GM08714 (cell line): ENCODE results near the gene TBC1D17.

Experiments
- H3K4me3 ChIP-seq: fragments of 200-500 bp; sonication (Bioruptor generic); 2 replicates; pipeline ENCODE4 v1.5.1; 2014; ENCODE audit warnings: mild to moderate bottlenecking, low read length, inconsistent platforms
- ZNF274 ChIP-seq: IDR thresholded peaks from 2 replicates; pipeline ENCODE4 v1.6.1; 2012; ENCODE audit warnings: mild to moderate bottlenecking, low read depth, low read length

Gene TBC1D17

DNA sequence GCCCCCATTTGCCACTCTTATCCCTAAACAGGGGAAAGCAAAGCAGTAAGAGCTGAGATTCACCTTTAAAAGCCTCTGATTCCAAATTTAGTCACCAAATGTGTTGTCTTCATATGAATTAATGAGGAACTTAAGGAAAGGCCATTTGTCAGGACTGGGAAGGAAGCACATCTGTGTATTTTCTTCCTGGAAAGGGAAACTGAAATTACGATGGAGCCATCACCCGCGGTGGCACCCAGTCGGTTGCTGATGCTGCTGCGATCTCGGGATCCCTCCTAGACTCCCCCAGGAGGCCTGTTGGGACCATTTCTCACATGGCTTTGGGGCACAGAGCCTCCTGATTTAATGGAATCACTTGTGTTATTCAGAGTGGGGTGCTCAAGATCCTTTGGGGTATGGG lies 26.6 kb downstream of the TBC1D17 start:
- no peak for TF ChIP-seq ZNF274
- H3K4me3 ChIP-seq: no peak overlapping the region

DNA sequence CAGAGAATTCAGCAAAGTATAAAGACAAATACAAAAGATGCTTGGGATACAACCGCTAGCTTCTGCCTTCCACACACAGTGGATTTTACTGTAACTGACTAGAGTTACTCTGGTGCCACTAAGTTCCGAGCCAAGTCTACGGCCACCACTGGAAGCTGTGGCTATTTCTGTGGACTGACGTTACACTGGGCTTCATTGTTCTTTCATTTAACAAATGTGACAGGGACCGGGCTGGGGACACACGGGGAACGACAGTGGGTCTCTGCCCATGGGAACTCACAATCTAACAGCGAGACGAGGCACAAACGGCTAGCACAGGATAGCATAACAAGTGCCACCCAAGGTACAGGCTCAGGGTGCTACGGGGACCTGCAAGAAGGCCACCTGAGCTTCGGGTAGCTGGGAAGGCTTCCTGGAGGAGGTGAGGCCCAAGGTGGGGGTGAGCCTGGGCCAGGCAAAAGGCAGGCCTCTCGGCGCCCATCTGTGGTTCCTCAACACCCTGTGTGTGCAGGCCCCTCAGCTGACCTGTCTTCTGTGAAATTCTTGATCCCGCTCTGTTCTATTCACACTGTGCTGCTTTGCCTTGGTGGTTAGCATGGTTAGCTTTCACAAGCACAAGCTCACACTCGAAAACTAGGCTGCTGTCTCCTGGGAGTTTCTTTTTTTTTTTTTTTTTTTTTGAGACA lies 29.5 kb downstream of the TBC1D17 start:
- TF ChIP-seq ZNF274: no peak
- no peak overlapping the region for H3K4me3 ChIP-seq

DNA sequence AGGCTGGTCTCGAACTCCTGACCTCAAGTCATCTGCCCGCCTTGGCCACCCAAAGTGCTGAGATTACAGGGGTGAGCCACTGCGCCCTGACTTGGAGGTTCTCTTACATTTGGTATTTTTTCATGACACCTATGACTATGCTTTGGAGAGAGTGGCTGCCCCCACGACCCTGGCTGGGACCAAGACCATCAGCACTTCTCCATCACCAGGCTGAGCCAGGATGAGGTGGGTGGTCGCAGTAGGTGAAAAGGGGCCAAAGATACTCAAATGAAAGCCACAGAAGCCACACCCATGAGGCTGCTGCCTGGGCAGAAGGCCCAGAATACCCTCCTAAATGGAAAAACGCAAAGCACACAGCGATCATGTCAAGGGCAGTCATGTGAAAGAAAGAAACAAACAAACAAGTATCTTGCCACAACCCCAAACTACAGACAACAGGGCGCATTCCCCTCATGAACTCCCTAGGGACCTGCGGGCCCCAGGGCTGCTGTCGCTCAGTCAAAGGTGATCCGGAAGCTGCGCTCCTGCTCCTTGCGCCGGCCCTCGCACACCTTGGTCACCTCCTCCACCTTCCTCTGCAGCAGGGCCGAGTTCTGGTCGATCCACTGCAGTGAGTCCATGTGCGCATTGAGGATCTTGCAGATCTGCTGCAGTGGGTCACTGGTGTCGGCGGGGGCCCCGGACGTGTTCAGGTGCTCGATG lies 30.4 kb downstream of the TBC1D17 start:
- TF ChIP-seq ZNF274: no peak
- no peak overlapping the region for H3K4me3 ChIP-seq

DNA sequence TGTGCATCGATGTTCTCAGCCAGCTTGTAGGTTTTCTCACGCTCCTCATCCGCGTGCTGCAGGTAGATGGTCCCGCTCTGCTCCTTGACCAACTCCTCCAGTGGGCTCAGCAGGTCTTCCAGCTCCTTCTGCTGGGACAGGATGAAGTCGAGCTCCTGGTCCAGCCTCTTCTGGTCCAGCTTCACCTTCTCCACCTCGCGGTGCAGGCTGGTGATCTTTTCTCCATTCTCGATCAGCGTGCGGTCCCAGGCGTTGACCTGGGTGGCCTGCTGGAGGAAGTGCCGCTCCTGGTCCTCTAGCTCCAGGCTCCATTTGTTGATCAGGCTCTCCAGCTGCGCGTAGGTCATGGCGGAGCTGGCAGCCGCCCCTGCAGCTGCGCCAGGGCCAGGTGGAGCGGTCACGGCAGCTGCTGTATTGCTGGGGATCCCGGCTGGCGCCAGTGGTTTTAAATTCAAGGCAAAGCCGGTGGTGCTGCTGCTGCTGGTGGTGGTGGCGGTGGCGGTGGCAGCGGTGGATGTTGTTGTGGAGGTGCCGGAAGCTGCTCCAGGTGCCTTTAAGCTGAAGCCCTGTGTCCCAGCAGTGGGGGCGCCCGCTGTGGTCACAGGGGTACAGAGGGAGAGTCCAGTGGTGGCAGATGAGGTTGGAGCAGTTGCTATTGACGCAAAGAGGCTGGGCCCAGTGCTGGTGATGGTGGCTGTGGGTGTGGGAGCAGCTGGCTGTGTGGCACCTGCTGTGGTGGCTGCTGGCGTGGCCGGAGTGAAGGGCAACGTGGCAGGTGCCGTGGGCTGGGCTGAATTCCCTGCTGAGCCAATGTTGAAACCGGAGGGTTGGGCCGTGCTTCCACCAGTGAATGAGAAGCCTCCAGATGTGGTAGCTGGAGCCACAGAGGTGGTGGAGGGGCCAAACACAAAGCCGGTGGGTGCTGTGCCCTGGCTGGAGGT lies 31.2 kb downstream of the TBC1D17 start:
- no peak for TF ChIP-seq ZNF274
- H3K4me3 ChIP-seq: no peak overlapping the region

DNA sequence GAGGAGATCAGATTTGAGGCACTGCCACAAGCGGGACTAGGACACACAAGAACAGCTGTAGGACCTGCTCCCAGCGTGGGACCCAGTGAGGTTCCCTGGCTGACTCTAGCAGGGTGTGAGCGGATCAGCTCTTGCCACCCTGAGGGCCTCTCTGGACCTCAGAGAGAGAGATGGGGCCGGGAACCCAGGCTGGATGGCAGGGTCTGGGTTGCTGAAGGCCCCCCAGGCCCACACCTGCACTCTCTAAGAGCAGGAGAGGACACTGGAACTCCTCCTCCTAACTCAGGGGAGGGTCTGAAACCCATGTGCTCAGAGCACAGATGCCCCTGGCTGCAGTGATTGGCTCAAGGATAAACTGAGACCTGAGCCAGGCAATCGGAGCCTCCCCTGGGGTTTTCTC lies 32.7 kb downstream of the TBC1D17 start:
- H3K4me3 ChIP-seq: no peak overlapping the region
- no peak for TF ChIP-seq ZNF274

DNA sequence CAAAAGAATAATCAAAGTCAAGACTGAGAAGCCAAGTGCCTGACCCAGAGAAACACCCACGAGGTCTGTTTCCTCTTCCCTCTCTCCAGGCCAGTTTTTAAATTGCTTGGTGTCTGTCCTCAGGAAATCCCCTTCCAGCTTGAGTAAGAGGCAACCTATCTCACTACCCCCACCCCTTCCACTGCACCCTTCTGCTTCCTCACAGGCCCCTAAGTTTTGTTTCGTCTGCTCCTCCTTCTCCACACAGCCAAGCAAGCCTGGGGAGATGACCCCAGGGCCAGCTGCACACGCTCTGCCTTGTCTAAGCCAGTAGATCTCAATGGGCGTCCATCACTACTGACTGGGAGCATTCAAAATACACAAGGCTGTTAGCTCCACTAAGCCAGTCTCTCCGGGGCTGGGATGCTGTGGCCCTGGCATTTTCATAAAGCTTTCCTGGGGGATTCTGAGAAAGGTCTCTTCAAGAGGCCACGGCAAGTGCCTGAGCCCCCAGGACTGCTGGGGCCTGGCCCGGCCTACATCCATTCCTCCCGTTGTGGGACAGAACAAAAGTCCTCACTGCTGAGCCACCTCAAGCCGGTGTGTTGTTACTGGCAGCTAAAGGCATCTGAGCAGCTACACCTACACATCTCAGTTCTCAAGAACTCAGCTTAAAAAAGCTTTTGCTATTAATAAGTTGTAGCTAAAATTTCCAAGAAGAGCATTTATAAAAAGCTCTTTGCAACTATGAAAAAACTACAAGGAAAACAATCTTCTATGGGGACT lies 34.1 kb downstream of the TBC1D17 start:
- TF ChIP-seq ZNF274: no peak
- H3K4me3 ChIP-seq: no peak overlapping the region; the same call in 1 of the 2 replicates

DNA sequence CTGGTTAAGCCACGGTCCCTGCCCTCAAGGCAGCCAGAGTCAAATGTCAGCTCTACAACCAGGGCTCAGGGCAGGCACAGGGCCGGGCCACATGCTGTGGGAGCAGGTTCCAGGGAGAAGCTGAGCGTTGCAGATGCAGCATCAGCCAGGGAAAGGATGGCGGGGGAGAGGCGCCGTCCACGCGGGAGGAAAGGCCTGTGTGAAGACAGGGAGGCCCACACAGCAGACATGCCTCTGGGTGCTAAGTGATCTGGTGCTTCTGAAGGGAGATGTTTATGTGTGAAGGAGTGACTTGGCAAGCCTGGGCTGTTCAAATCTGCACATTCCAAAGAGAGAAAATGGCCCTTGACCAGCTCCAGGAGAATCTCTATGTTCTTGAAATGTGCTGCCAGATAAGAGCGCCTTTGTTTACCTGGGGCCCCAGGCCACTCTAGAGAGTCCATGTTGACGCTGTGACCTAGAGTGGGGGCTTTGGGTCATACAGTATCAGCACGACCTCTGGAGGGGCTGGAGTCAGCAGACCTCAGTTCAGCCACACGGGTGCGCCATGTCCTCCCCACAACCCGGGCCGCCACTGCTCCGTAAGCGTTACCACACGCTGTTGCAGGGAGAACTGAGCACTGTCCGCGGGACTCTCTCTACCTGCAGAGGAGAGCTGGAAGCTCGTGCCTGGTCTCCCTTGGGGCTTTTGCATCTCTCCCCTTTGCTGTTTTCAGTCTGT lies 35.6 kb downstream of the TBC1D17 start:
- no peak overlapping the region for H3K4me3 ChIP-seq
- TF ChIP-seq ZNF274: no peak

DNA sequence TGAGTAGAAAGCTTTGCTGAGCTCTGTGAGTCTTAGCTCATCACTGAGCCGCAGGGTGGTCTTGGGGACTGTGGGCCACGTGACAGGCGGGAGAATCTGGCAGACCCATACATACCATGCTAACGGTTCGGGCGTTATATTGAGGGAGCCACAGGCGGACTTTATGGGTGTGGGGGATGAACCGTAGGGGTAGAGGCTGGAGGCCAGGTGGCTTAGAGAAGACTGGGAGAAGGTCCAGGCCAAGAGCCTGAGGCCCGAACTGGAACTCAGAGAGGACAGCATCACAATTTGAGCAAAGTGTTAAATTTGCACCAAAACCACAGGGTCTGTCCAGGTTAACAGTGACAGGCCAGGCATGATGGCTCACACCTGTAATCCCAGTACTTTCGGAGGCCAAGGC lies 36.2 kb downstream of the TBC1D17 start:
- H3K4me3 ChIP-seq: no peak overlapping the region
- no peak for TF ChIP-seq ZNF274

DNA sequence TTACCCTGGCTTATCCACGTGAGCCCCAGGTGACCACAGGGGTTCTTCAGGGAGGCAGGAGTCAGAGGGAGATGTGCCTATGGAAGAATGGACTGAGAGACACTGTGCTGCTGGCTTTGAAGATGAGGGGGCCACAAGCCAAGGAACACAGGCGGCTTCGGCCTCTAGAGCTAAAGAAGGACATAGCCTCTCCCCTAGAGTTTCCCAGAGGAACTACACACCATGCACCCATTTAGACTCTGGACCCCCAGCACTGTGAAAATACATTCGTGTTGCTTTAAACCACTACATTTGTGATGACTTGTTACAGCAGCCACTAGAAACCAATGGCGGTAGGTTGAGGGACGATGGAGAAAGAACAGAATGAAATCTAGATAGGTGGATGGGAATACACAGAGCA lies 37.8 kb downstream of the TBC1D17 start:
- H3K4me3 ChIP-seq: no peak overlapping the region
- TF ChIP-seq ZNF274: no peak

DNA sequence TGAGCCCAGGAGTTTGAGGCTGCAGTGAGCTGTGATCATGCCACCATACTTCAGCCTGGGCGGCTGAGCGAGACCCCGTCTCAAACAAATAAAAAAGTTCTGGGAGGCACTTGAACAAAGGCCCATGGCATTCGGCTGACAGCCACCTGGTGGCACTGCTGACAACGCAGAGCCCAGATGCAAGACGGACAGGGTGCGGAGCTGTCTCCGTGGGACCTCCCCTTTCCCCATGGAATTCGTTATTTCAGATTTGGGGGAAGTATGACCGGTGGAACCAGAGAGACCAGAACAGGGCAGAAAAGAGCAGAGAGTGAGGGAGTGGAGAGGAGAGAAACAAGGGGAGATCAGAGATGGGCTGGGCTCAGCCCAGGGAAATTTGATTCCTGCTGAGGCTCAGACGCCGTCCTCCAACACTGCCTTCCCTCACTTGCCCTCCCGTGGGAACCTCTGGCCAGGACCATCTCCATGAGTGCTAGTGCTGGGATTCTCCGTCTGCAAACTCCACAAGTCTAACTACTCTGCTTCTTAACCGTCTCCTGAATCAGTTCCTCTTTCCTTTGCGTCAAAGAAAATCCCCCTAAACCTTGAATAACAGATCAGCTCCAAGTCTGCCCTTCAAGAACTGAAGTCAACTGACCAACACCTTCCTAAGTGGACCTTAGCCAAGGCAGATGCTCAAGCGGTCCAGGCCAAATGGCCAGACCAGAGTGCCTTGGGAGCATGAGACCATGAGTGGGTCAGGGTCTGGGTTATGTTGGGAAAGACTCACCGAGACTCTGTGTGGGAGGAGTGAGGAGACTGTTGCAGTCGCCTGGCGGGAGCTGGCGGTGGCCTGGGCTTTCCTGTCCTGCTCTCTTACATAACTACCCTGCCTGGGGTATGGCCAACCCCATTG lies 39.6 kb downstream of the TBC1D17 start:
- H3K4me3 ChIP-seq: no peak overlapping the region
- no peak for TF ChIP-seq ZNF274

DNA sequence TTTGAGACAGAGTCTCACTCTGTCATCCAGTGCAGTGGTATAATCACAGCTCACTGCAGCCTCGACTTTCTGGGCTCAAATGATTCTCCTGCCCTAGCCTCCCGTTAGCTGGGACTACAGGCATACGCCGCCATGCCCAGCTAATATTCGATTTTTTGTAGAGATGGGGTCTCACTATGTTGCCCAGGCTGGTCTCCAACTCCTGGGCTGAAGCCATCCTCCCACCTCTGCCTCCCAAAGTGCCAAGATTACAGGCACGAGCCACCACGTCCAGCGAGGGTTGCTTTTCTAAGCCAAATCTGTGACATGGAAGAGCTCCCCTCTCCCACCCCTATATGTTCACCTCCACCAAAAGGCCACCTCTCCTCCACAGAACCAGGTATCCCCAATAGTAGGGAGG lies 40.6 kb downstream of the TBC1D17 start:
- no peak for TF ChIP-seq ZNF274

DNA sequence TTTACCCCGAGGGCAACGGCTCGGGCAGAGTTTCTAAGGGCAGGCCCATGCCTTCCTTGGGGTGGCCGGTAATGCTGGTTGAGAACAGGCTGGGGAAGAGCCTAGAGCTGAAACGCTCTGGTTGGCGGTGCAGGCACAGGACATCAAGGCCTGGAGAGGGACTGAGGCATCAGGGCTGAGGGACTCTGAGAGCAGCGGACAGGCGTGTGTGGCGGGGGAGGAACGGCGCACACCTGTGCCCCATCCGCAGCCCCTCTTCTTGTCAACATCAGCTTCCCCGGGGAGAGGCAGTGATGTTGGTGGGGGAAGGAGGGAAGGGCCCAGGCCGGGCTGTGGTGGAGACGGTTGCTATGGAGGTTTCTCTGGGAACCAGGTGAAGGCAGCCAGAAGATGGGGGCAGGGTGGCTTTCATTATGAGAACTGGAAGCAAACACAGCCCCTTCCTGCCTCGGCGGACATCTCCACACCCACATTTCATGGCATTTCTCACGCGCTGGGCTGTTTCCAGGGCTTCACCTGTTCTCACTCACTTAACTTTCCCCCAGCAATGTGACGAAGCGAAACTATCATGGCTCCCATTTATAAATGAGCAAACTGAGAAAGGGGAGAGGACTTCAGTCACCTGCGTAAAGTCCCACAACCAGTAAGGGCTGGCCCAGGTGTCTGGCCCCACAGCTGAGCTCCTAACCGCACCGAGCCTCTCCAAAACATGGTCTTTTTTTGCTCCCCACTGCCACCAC lies 43.3 kb downstream of the TBC1D17 start:
- no peak overlapping the region for H3K4me3 ChIP-seq
- TF ChIP-seq ZNF274: no peak

More for the DNA sequence above, 40.6 kb downstream of the TBC1D17 start:
- no peak overlapping the region for H3K4me3 ChIP-seq
